ENCODE measurements around the gene ADAR. TPM values are rescaled to one million over a fixed set of nuclear protein-coding genes. Genes with fewer than 3 reads are reported as not detected.

The ADAR gene
- total RNA-seq, 3 donors from 2014 or later: 127 to 149 (median 137) TPM

GRCh38 chr1:154583773-154584172 lies 24.2 kb downstream of the ADAR start:
- DNase-seq (peak in 1 of 3 donors; percentile 14), ATAC-seq (no peak)
- intact Hi-C loops (cut with DNase I, micrococcal nuclease): no loop called here
- Histone ChIP-seq H3K4me1 (ENCODE audit: low read depth) (no peaks in the 10 kb centered on the region), H3K36me3 (ENCODE audit: low read depth) (peaks cover 43% of the 10 kb centered on the region), H3K4me3 (no peak overlapping the region), H3K9me3 (no peaks in the 10 kb centered on the region)
- no peak for TF ChIP-seq CTCF (IDR thresholded peaks at IDR 0.05)

- ATAC-seq (no peak), DNase-seq (no peak)
- TF ChIP-seq CTCF (IDR thresholded peaks at IDR 0.05): no peak
- Histone ChIP-seq H3K36me3 (ENCODE audit: low read depth) (peaks cover 34% of the 10 kb centered on the region), H3K4me1 (ENCODE audit: low read depth) (no peaks in the 10 kb centered on the region), H3K9me3 (no peaks in the 10 kb centered on the region), H3K4me3 (no peak overlapping the region)
- intact Hi-C loops (cut with DNase I, micrococcal nuclease): no loop called here
These were observed 25.1 kb downstream of the ADAR start for GRCh38 chr1:154582885-154583284.

GRCh38 chr1:154581766-154582165 lies 26.2 kb downstream of the ADAR start:
- TF ChIP-seq CTCF (IDR thresholded peaks at IDR 0.05): no peak
- H3K36me3 ChIP-seq (ENCODE audit: low read depth): peaks cover 32% of the 10 kb centered on the region
- no peak for ATAC-seq
- no peak for DNase-seq
- intact Hi-C loops (cut with DNase I, micrococcal nuclease): no loop called here
- no peaks in the 10 kb centered on the region for H3K4me1 ChIP-seq (ENCODE audit: low read depth)
- no peak overlapping the region for H3K4me3 ChIP-seq
- no peaks in the 10 kb centered on the region for H3K9me3 ChIP-seq

- Histone ChIP-seq H3K9me3 (no peaks in the 10 kb centered on the region), H3K4me1 (ENCODE audit: low read depth) (no peaks in the 10 kb centered on the region), H3K4me3 (no peak overlapping the region), H3K36me3 (ENCODE audit: low read depth) (peaks cover 13% of the 10 kb centered on the region)
- no peak for DNase-seq
- no peak for TF ChIP-seq CTCF (IDR thresholded peaks at IDR 0.05)
- ATAC-seq: no peak
- intact Hi-C loops (cut with DNase I, micrococcal nuclease): loop anchor here in 1 of 2 donors (10.0 kb wide), 1 partner anchor 305 kb away; no protein-coding TSS in a partner anchor
These were observed 28.6 kb downstream of the ADAR start for GRCh38 chr1:154579374-154579773.

GRCh38 chr1:154578058-154578418 lies 29.9 kb downstream of the ADAR start:
- no peak for TF ChIP-seq CTCF (IDR thresholded peaks at IDR 0.05)
- intact Hi-C loops (cut with DNase I, micrococcal nuclease): loop anchor here in 1 of 2 donors (10.0 kb wide), 1 partner anchor 307 kb away; no protein-coding TSS in a partner anchor
- Histone ChIP-seq H3K36me3 (ENCODE audit: low read depth) (peaks cover 4% of the 10 kb centered on the region), H3K9me3 (no peaks in the 10 kb centered on the region), H3K4me3 (no peak overlapping the region), H3K4me1 (ENCODE audit: low read depth) (no peaks in the 10 kb centered on the region)
- ATAC-seq (no peak), DNase-seq (no peak)

All from mucosa of descending colon (tissue), 3 donors.